B cell (primary cell): ENCODE measurements around the gene WDR41.

Experiments used
- EZH2 ChIP-seq: IDR thresholded peaks from 2 replicates; pipeline ENCODE4 v1.6.1; 2012; ENCODE audit warnings: borderline replicate concordance, low read depth, mild to moderate bottlenecking, moderate library complexity, low read length; ENCODE audit not compliant: insufficient read depth, poor library complexity, severe bottlenecking
- TF ChIP-seq, protein P1 (sequence below): fragments of 200-600 bp; IDR thresholded peaks from one replicate; pipeline ENCODE4 v1.8.0; 2022; ENCODE audit warnings: antibody characterized with exemption, mild to moderate bottlenecking

DNA sequence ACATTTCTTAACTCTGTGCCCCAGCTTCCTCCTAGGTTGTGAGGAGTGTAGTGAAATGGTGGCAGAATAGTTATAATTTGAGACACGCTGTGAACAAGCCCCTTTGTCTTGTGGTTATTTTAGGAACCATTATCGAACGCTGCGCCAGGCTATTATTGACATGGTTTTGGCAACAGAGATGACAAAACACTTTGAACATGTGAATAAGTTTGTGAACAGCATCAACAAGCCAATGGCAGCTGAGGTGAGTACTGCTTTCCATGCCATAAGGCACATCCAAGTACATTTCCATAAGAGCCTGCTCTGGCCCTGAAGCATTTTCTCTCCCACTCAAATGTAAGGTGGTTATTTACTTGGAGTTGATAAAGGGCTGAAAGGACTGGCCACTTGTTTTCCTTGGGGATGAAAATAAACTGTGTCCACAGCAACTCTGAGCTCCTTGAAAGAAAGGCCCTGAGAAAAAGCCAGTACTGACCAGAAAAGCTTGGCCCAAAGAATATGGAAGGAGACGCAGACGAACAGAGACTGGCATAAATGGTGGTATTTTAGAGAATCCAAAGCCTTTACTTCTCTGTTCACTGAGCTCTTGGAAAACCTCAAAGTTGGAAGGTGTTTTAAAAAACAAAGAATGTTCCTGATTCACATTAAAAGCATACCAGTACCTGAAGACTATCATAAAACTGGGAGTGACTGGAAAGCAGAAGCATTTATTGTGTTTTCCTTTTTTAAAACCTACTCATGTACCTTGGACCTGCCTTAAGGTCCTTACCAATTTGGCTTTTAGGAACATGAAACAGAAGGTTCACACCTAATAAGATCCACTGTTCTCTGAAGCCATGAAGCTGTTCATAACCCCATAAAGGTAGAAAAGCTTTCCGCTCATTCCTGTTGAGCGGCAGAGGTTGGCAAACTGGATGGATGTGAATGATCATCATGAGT is 72.2 kb downstream of the WDR41 start:
- TF ChIP-seq, protein P1, sequence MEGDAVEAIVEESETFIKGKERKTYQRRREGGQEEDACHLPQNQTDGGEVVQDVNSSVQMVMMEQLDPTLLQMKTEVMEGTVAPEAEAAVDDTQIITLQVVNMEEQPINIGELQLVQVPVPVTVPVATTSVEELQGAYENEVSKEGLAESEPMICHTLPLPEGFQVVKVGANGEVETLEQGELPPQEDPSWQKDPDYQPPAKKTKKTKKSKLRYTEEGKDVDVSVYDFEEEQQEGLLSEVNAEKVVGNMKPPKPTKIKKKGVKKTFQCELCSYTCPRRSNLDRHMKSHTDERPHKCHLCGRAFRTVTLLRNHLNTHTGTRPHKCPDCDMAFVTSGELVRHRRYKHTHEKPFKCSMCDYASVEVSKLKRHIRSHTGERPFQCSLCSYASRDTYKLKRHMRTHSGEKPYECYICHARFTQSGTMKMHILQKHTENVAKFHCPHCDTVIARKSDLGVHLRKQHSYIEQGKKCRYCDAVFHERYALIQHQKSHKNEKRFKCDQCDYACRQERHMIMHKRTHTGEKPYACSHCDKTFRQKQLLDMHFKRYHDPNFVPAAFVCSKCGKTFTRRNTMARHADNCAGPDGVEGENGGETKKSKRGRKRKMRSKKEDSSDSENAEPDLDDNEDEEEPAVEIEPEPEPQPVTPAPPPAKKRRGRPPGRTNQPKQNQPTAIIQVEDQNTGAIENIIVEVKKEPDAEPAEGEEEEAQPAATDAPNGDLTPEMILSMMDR, result no peak
- TF ChIP-seq EZH2, result no peak
